PC-3 (cell line): ENCODE measurements around the gene LILRB3. TPM values are rescaled to one million over a fixed set of nuclear protein-coding genes. Genes with fewer than 3 reads are reported as not detected.

ENCODE experiments used
- ATAC-seq: fragments of 200-7000 bp; cut with Tn5 transposase; 2 replicates; pipeline ENCODE4 v1.9.1; 2020; ENCODE audit warnings: mild to moderate bottlenecking, moderate library complexity
- BruUV-seq: library from RNA; stranded (reverse); fragments of 400-500 nt; replicated peaks from 2 replicates; lab custom pipeline; 2021; lab: Mats Ljungman, UMichigan
- CTCF ChIA-PET: fragments of 300-600 bp; sonication (Branson Sonifier 250); formaldehyde crosslinking; loops from one replicate; lab custom pipeline; 2022; ENCODE audit warnings: antibody characterized with exemption; lab: Charles Lee
- POLR2A ChIA-PET: fragments of 300-600 bp; sonication (Branson Sonifier 250); formaldehyde crosslinking; loops from one replicate; lab custom pipeline; 2022; ENCODE audit warnings: antibody characterized with exemption; ENCODE audit not compliant: unreplicated experiment; lab: Charles Lee
- DNase-seq: peaks from one replicate; pipeline ENCODE4 v3.0.0-alpha.2; 2015
- H2AFZ ChIP-seq: fragments of 300-600 bp; sonication (generic); 2 replicates; pipeline ENCODE4 v1.6.0; 2016; ENCODE audit warnings: antibody characterized with exemption, low read length
- H3F3A ChIP-seq: fragments of 300-600 bp; sonication (generic); one replicate; pipeline ENCODE4 v1.6.0; 2017; ENCODE audit warnings: antibody characterized with exemption, low read length, control low read depth, mild to moderate bottlenecking; ENCODE audit not compliant: unreplicated experiment
- H3K27ac ChIP-seq: fragments of 300-600 bp; sonication (generic); 2 replicates; pipeline ENCODE4 v1.5.1; 2016; ENCODE audit warnings: mild to moderate bottlenecking, low read length
- H3K27me3 ChIP-seq: fragments of 300-600 bp; sonication (generic); 2 replicates; pipeline ENCODE4 v1.6.1; 2016; ENCODE audit warnings: low read length, mixed read lengths
- H3K36me3 ChIP-seq: fragments of 300-600 bp; sonication (generic); 2 replicates; pipeline ENCODE4 v1.6.1; 2016; ENCODE audit warnings: low read depth, mixed run types, low read length, mixed read lengths
- H3K4me1 ChIP-seq: fragments of 300-600 bp; sonication (generic); 2 replicates; pipeline ENCODE4 v1.5.1; 2016; ENCODE audit warnings: low read length; ENCODE audit not compliant: insufficient read depth
- H3K4me2 ChIP-seq: fragments of 300-600 bp; sonication (generic); 2 replicates; pipeline ENCODE4 v1.6.0; 2016; ENCODE audit warnings: low read length
- H3K4me3 ChIP-seq: fragments of 300-600 bp; sonication (generic); 2 replicates; pipeline ENCODE4 v1.5.1; 2016; ENCODE audit warnings: mild to moderate bottlenecking, low read length, mixed read lengths
- H3K79me2 ChIP-seq: fragments of 300-600 bp; sonication (generic); 2 replicates; pipeline ENCODE4 v1.6.1; 2017; ENCODE audit warnings: low read length, mixed read lengths
- H3K9ac ChIP-seq: fragments of 300-600 bp; sonication (generic); 2 replicates; pipeline ENCODE4 v1.6.0; 2016; ENCODE audit warnings: mild to moderate bottlenecking, low read length
- H3K9me2 ChIP-seq: fragments of 300-600 bp; sonication (generic); replicated peaks from 2 replicates; pipeline ENCODE4 v1.6.1; 2016; ENCODE audit warnings: mixed run types, low read length, mixed read lengths
- H3K9me3 ChIP-seq: fragments of 300-600 bp; sonication (generic); 2 replicates; pipeline ENCODE4 v1.6.1; 2016; ENCODE audit warnings: low read length, mixed read lengths
- H4K20me1 ChIP-seq: fragments of 300-600 bp; sonication (generic); 2 replicates; pipeline ENCODE4 v1.6.1; 2016; ENCODE audit warnings: low read length, mixed read lengths
- CTCF ChIP-seq: fragments of 300-600 bp; sonication (generic); conservative IDR thresholded peaks from 2 replicates; pipeline ENCODE4 v1.5.1; 2017; ENCODE audit warnings: antibody characterized with exemption, low read depth, mild to moderate bottlenecking, low read length
- EZH2 ChIP-seq: fragments of 300-600 bp; sonication (generic); IDR thresholded peaks from one replicate; pipeline ENCODE4 v1.6.1; 2017; ENCODE audit warnings: antibody characterized with exemption, mild to moderate bottlenecking, low read length; ENCODE audit not compliant: unreplicated experiment
- EZH2phosphoT487 ChIP-seq: fragments of 300-600 bp; sonication (generic); IDR thresholded peaks from 2 replicates; pipeline ENCODE4 v1.6.1; 2018; ENCODE audit warnings: mild to moderate bottlenecking, antibody characterized with exemption, low read length, borderline replicate concordance
- intact Hi-C: fragments of 100-400 bp; cut with micrococcal nuclease; formaldehyde crosslinking; loops from 2 replicates; pipeline ENCODE4 v1.9.0; 2023
- total RNA-seq: library from RNA; depleted of rRNA; stranded (reverse); fragments of >200 nt; gene quantifications from 2 replicates; pipeline ENCODE4 v1.2.3, GENCODE V29; 2014

The LILRB3 gene
- total RNA-seq, 1 experiment from 2014 or later = not detected

- Histone ChIP-seq H3K9me2 (no peaks in the 10 kb centered on the region), H2AFZ (no peak overlapping the region), H3K27me3 (no peaks in the 10 kb centered on the region), H3K4me2 (no peak overlapping the region), H3K79me2 (peaks cover 75% of the 10 kb centered on the region), H3K4me1 (peaks cover 65% of the 10 kb centered on the region), H3K27ac (no peak overlapping the region), H3K36me3 (peaks cover 72% of the 10 kb centered on the region), H3F3A (peaks cover 48% of the 10 kb centered on the region), H3K9ac (no peak overlapping the region), H3K4me3 (no peak overlapping the region), H4K20me1 (peaks cover 91% of the 10 kb centered on the region), H3K9me3 (no peaks in the 10 kb centered on the region)
- intact Hi-C loops = no loop called here
- TF ChIP-seq EZH2 (no peak), EZH2phosphoT487 (no peak), CTCF (no peak)
- CTCF ChIA-PET = interaction anchor here (0.6 kb wide), 1 partner anchor 38 kb away, joined by 4 read pairs; no protein-coding TSS in a partner anchor
- BruUV-seq = no TSS peak
- ATAC-seq = no peak
- POLR2A ChIA-PET = no interaction called here
- no peak for DNase-seq
These were observed 16.0 kb downstream of the LILRB3 start for GRCh38 chr19:54206831-54207177.

GRCh38 chr19:54206030-54206830, 16.6 kb downstream of the LILRB3 start:
- DNase-seq (no peak), ATAC-seq (no peak)
- CTCF ChIA-PET = no interaction called here
- H4K20me1 ChIP-seq = peaks cover 96% of the 10 kb centered on the region
- TF ChIP-seq EZH2phosphoT487 = no peak
- TF ChIP-seq CTCF = no peak
- no peak for TF ChIP-seq EZH2
- no peak overlapping the region for H3K4me2 ChIP-seq
- BruUV-seq = no TSS peak
- POLR2A ChIA-PET = interaction anchor here (0.6 to 1.6 kb wide), 2 partner anchors 16 to 386 kb away, joined by 5 to 24 read pairs; partner anchors contain the start of gene MBOAT7
- H2AFZ ChIP-seq = no peak overlapping the region
- H3F3A ChIP-seq = peaks cover 51% of the 10 kb centered on the region
- H3K9me2 ChIP-seq = no peaks in the 10 kb centered on the region
- H3K9ac ChIP-seq = no peak overlapping the region
- H3K36me3 ChIP-seq = peaks cover 77% of the 10 kb centered on the region
- no peaks in the 10 kb centered on the region for H3K9me3 ChIP-seq
- no peak overlapping the region for H3K27ac ChIP-seq
- peaks cover 65% of the 10 kb centered on the region for H3K4me1 ChIP-seq
- intact Hi-C loops = no loop called here
- no peaks in the 10 kb centered on the region for H3K27me3 ChIP-seq
- no peak overlapping the region for H3K4me3 ChIP-seq
- peaks cover 77% of the 10 kb centered on the region for H3K79me2 ChIP-seq
